WI38 (cell line): ENCODE results near the gene NEDD4L.

Experiments used
- H3K4me3 ChIP-seq: 2 replicates; pipeline ENCODE4 v1.5.1; 2011; ENCODE audit warnings: low read depth, mild to moderate bottlenecking, control low read depth, low read length
- TF ChIP-seq, protein P1 (sequence below): IDR thresholded peaks from 2 replicates; pipeline ENCODE4 v1.5.1; 2012; ENCODE audit warnings: low read depth, mild to moderate bottlenecking, control low read depth, low read length

NEDD4L gene

DNA sequence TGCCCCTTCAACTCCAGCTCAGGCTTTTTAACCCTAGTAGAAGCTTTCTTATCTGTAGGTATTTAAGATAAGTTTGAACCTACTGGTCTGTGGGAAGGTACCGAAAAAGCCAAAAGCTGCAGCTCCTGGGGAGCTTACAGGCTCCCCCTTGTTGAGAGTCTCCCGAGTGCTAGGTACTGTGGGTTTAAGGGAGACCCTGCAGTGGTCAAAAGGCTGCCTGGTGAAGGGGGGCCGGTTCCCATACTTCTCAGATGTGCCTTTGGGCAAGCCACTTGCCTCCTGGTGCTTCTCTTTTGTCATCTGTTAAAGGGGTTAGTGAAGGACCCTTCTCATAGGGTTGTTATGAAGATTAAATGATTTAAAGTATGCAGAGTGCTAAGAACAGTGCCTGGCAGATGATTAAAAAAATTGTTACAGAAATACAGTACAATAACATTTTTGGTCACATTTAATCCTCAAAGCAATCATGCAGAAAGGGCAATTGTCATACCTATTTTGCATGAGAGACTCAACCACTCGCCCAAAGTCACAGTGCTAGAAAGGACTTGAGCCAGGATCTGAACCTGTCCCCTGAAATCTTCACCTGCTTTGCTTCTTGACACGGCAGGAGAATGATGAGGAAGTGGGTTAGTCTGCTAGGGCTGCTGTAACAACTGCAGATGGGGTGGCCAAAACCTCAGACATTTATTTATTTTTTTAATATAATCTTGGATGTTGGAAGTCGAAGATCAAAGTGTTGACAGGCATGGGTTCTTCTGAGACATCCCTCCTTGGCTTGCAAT, 62.5 kb downstream of the NEDD4L start:
- TF ChIP-seq, protein P1, sequence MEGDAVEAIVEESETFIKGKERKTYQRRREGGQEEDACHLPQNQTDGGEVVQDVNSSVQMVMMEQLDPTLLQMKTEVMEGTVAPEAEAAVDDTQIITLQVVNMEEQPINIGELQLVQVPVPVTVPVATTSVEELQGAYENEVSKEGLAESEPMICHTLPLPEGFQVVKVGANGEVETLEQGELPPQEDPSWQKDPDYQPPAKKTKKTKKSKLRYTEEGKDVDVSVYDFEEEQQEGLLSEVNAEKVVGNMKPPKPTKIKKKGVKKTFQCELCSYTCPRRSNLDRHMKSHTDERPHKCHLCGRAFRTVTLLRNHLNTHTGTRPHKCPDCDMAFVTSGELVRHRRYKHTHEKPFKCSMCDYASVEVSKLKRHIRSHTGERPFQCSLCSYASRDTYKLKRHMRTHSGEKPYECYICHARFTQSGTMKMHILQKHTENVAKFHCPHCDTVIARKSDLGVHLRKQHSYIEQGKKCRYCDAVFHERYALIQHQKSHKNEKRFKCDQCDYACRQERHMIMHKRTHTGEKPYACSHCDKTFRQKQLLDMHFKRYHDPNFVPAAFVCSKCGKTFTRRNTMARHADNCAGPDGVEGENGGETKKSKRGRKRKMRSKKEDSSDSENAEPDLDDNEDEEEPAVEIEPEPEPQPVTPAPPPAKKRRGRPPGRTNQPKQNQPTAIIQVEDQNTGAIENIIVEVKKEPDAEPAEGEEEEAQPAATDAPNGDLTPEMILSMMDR = no peak

DNA sequence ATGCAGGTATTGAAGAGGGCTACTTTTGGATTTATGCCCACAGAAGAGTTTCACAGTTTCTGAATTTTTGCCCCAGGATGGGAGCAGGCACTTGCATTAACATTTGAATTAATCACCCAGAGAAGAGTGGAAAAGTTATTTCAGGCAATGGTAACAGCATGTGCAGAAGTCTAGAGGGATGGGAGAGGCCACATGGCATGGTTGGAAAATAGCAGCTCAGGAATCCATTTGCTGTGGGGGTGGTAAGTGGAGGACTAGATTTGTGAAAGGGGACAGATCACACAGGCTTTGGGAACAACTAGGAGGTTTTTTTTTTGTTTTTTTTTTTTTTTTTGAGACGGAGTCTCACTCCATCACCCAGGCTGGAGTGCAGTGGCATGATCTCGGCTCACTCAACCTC, 65.2 kb downstream of the NEDD4L start:
- no peak overlapping the region for H3K4me3 ChIP-seq
- TF ChIP-seq, protein P1 = no peak

More for the DNA sequence above, 62.5 kb downstream of the NEDD4L start:
- no peak overlapping the region for H3K4me3 ChIP-seq

DNA sequence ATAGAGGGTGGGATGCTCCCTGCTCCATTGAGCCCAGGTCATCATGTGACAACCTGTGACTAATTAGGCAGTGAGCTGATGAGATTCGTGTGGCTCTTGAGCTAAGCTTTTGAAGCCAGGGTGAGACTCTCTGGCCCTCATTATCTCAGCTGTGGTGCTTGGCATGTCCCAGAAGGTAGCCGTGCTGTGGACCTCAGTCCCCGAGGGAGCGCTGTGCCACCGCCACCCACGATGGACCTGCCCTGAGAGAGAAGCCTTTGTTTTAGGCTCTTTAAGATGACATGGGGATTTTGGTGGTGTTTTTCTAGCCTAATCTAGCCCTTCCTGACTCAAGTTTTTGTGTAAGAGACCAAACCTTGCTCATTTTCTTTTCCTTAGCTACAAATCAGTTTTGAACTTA, 66.4 kb downstream of the NEDD4L start:
- TF ChIP-seq, protein P1 = no peak

DNA sequence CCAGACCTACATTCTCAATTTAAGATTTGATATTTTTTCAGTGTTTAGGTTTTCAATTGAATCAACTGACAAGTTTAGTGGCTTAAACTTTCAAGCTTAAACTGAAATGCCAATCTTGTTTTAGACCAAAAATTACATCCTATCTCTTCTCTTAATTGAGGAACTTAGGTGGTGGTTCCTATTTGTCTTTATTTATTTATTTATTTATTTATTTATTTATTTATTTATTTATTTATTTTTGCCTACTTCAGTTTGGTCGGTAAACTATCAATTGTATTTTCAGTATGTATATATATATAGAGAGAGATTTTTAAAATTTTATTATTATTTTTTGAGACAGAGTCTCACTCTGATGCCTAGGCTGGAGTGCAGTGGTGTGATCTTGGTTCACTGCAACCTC, 68.1 kb downstream of the NEDD4L start:
- TF ChIP-seq, protein P1 = no peak
- H3K4me3 ChIP-seq = no peak overlapping the region

More for the DNA sequence above, 66.4 kb downstream of the NEDD4L start:
- H3K4me3 ChIP-seq = no peak overlapping the region

DNA sequence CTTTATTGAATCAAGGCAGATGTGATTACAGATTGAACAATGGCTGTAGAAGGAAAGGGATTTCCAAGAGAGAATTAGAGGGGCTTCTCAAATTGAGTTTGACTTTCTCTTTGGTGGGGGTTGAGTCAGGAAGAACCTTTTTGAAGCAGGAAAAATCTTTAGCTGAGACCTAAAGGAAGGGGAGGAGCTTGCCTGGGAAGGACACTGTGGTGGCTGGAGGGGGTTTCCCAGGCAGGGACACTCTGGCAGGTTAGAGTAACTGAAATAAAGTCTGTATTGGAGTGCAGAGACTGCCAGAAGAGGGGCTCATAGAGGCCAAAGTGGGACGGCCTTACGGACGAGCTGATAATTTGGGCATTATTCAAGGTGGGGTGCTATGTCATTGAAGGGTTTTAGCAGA, 69.3 kb downstream of the NEDD4L start:
- TF ChIP-seq, protein P1 = no peak
- H3K4me3 ChIP-seq = no peak overlapping the region

DNA sequence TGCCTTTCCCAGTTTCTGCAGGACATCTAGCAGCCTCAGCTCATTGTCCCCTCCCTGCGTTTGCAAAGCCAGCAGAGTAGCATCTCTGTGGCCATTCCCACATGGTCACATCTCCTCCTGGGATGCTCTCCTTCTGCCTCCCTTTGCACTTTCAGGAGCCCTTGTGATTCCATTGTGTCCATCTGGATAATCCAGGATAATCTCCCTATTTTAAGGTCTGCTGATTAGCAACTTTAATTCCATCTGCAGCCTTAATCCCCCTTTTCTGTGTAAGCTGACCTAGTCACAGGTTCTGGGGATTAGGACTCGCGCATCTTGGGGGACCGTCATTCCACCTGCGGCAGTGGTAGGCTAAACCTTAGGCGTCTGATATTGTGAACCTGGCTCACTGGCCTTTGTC, 70.7 kb downstream of the NEDD4L start:
- TF ChIP-seq, protein P1 = no peak
- no peak overlapping the region for H3K4me3 ChIP-seq

DNA sequence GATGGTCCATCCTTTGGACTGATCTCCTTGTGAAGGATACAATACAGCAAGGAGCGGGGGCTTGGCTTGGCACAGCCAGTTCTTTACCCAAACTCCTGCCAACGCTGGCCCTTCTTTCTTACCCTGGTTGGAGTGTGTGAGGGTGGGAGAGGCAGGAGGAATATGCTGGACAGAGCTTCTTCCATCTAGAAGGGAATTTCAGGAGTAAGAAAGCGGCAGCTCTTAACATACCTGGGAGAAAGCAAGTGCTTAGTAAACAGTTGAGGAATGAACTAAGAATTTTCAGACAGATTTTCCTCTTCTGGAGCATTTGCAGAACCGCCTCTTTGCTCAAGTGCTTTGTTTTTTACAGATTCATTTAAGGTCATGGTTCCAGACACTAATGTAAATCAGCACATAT, 72.8 kb downstream of the NEDD4L start:
- no peak overlapping the region for H3K4me3 ChIP-seq
- TF ChIP-seq, protein P1 = no peak
